H9 (cell line): ENCODE results near the gene TAS2R1. TPM values are rescaled to one million over a fixed set of nuclear protein-coding genes. Genes with fewer than 3 reads are reported as not detected.

ENCODE experiments used
- DNase-seq: peaks from one replicate; pipeline ENCODE4 v3.0.0-alpha.2; 2017
- H2AFZ ChIP-seq: one replicate; pipeline ENCODE4 v1.6.1; 2013; ENCODE audit warnings: mild to moderate bottlenecking, low read length, control low read depth, moderate library complexity
- H2AK5ac ChIP-seq: 2 replicates; pipeline ENCODE4 v1.6.1; 2013; ENCODE audit warnings: low read length, control low read depth, mixed read lengths; ENCODE audit not compliant: insufficient read length
- H2BK120ac ChIP-seq: one replicate; pipeline ENCODE4 v1.6.1; 2013; ENCODE audit warnings: low read depth, mild to moderate bottlenecking, low read length, control low read depth, inconsistent platforms; ENCODE audit not compliant: poor library complexity, severe bottlenecking
- H2BK12ac ChIP-seq: 2 replicates; pipeline ENCODE4 v1.6.1; 2013; ENCODE audit warnings: low read length, control low read depth, mixed read lengths, low read depth; ENCODE audit not compliant: insufficient read length
- H2BK15ac ChIP-seq: 2 replicates; pipeline ENCODE4 v1.6.1; 2013; ENCODE audit warnings: low read depth, low read length, control low read depth
- H2BK20ac ChIP-seq: one replicate; pipeline ENCODE4 v1.6.1; 2013; ENCODE audit warnings: low read depth, mild to moderate bottlenecking, low read length, control low read depth, inconsistent platforms; ENCODE audit not compliant: poor library complexity, severe bottlenecking
- H2BK5ac ChIP-seq: 2 replicates; pipeline ENCODE4 v1.6.1; 2013; ENCODE audit warnings: low read length, control low read depth, mixed read lengths; ENCODE audit not compliant: insufficient read length
- H3K14ac ChIP-seq: 2 replicates; pipeline ENCODE4 v1.6.1; 2013; ENCODE audit warnings: low read length, control low read depth; ENCODE audit not compliant: insufficient read depth
- H3K18ac ChIP-seq: 2 replicates; pipeline ENCODE4 v1.6.1; 2013; ENCODE audit warnings: low read depth, mild to moderate bottlenecking, mixed read lengths, low read length, control low read depth; ENCODE audit not compliant: insufficient read length
- H3K23ac ChIP-seq: 2 replicates; pipeline ENCODE4 v1.6.1; 2013; ENCODE audit warnings: low read length, control low read depth, mixed read lengths, low read depth; ENCODE audit not compliant: insufficient read length
- H3K23me2 ChIP-seq: 2 replicates; pipeline ENCODE4 v1.6.1; 2013; ENCODE audit warnings: low read depth, mild to moderate bottlenecking, mixed read lengths, low read length, control low read depth; ENCODE audit not compliant: insufficient read length, poor library complexity, severe bottlenecking
- H3K27ac ChIP-seq: 2 replicates; pipeline ENCODE4 v1.5.1; 2013; ENCODE audit warnings: low read length, control low read depth, mixed read lengths, low read depth; ENCODE audit not compliant: insufficient read length
- H3K27me3 ChIP-seq: 2 replicates; pipeline ENCODE4 v1.6.1; 2013; ENCODE audit warnings: low read length, control low read depth, inconsistent platforms; ENCODE audit not compliant: insufficient read depth
- H3K4ac ChIP-seq: 2 replicates; pipeline ENCODE4 v1.6.1; 2013; ENCODE audit warnings: low read depth, mild to moderate bottlenecking, control low read depth, inconsistent platforms, low read length, moderate library complexity
- H3K4me1 ChIP-seq: 2 replicates; pipeline ENCODE4 v1.6.1; 2013; ENCODE audit warnings: low read length, control low read depth, inconsistent platforms; ENCODE audit not compliant: insufficient read depth
- H3K4me2 ChIP-seq: 2 replicates; pipeline ENCODE4 v1.6.1; 2013; ENCODE audit warnings: low read length, control low read depth, mixed read lengths; ENCODE audit not compliant: insufficient read length, insufficient read depth
- H3K56ac ChIP-seq: 2 replicates; pipeline ENCODE4 v1.6.1; 2013; ENCODE audit warnings: low read depth, mild to moderate bottlenecking, mixed read lengths, low read length, control low read depth; ENCODE audit not compliant: insufficient read length
- H3K79me1 ChIP-seq: 2 replicates; pipeline ENCODE4 v1.6.1; 2013; ENCODE audit warnings: low read depth, mild to moderate bottlenecking, moderate library complexity, low read length, control low read depth, inconsistent platforms; ENCODE audit not compliant: insufficient read depth, poor library complexity, severe bottlenecking
- H3K79me2 ChIP-seq: 2 replicates; pipeline ENCODE4 v1.6.1; 2013; ENCODE audit warnings: low read length, control low read depth, inconsistent platforms; ENCODE audit not compliant: insufficient read depth
- H3K9ac ChIP-seq: 2 replicates; pipeline ENCODE4 v1.6.1; 2013; ENCODE audit warnings: low read length, control low read depth, mixed read lengths; ENCODE audit not compliant: insufficient read length; ENCODE audit errors: extremely low read depth
- H3K9me3 ChIP-seq: one replicate; pipeline ENCODE4 v1.6.1; 2013; ENCODE audit warnings: low read depth, low read length, inconsistent platforms; ENCODE audit not compliant: control insufficient read depth
- H3T11ph ChIP-seq: one replicate; pipeline ENCODE4 v1.6.1; 2013; ENCODE audit warnings: mild to moderate bottlenecking, low read length, control low read depth, inconsistent platforms
- H4K20me1 ChIP-seq: one replicate; pipeline ENCODE4 v1.6.1; 2013; ENCODE audit not compliant: control insufficient read depth, insufficient read length, insufficient read depth
- H4K5ac ChIP-seq: 2 replicates; pipeline ENCODE4 v1.6.1; 2013; ENCODE audit warnings: low read depth, mild to moderate bottlenecking, mixed read lengths, low read length, control low read depth; ENCODE audit not compliant: insufficient read length
- H4K8ac ChIP-seq: replicated peaks from 2 replicates; pipeline ENCODE4 v1.6.1; 2013; ENCODE audit warnings: low read length, control low read depth, mixed read lengths, low read depth; ENCODE audit not compliant: insufficient read length
- H4K91ac ChIP-seq: 2 replicates; pipeline ENCODE4 v1.6.1; 2013; ENCODE audit warnings: low read depth, mild to moderate bottlenecking, moderate library complexity, mixed read lengths, low read length, control low read depth; ENCODE audit not compliant: insufficient read length
- H3K27ac Mint-ChIP-seq, 3 experiments: 2 replicates in 2 of 3; 3 replicates in 1 of 3; pipeline ENCODE4 v1.8.0; 2020 to 2021; ENCODE audit warnings: mixed read lengths in 3 of 3, mild to moderate bottlenecking in 1 of 3, moderate library complexity in 1 of 3
- H3K27me3 Mint-ChIP-seq: 2 replicates; pipeline ENCODE4 v1.8.0; 2021; ENCODE audit warnings: low read depth, mild to moderate bottlenecking, moderate library complexity, mixed read lengths
- H3K36me3 Mint-ChIP-seq, 3 experiments: 2 replicates in 2 of 3; 3 replicates in 1 of 3; pipeline ENCODE4 v1.8.0; 2020 to 2021; ENCODE audit warnings: low read depth in 3 of 3, mixed read lengths in 3 of 3; ENCODE audit not compliant: insufficient read depth in 1 of 3
- H3K4me1 Mint-ChIP-seq, 2 experiments: 2 replicates each; pipeline ENCODE4 v1.8.0; 2020; ENCODE audit warnings: mixed read lengths in 2 of 2
- H3K4me3 Mint-ChIP-seq, 2 experiments: 2 replicates in 1 of 2; 3 replicates in 1 of 2; pipeline ENCODE4 v1.8.0; 2020 to 2021; ENCODE audit warnings: mild to moderate bottlenecking in 2 of 2, mixed read lengths in 2 of 2, moderate library complexity in 1 of 2
- H3K9me3 Mint-ChIP-seq, 2 experiments: 2 replicates in 1 of 2; 3 replicates in 1 of 2; pipeline ENCODE4 v1.8.0; 2020; ENCODE audit warnings: mild to moderate bottlenecking in 2 of 2, mixed read lengths in 2 of 2, moderate library complexity in 1 of 2
- CTCF ChIP-seq: fragments of 200-600 bp; sonication (generic); conservative IDR thresholded peaks from 3 replicates; pipeline ENCODE4 v1.8.0; 2021; ENCODE audit warnings: antibody characterized with exemption, mild to moderate bottlenecking
- WGBS: extraction: QIAGEN DNeasy Blood & Tissue Kit; methylation state at CpG from one replicate; pipeline ENCODE4 v1.1.7; 2013; ENCODE audit warnings: missing lambda C conversion rate, low lambda C conversion rate, mixed read lengths; ENCODE audit not compliant: insufficient read length; ENCODE audit errors: extremely low coverage; 5-methylcytosine and 5-hydroxymethylcytosine counted together
- total RNA-seq: library from RNA; stranded (reverse); gene quantifications from 2 replicates; pipeline ENCODE4 v1.2.1, GENCODE V29; 2021

Gene TAS2R1
- total RNA-seq, 1 experiment from 2014 or later: not detected

DNA sequence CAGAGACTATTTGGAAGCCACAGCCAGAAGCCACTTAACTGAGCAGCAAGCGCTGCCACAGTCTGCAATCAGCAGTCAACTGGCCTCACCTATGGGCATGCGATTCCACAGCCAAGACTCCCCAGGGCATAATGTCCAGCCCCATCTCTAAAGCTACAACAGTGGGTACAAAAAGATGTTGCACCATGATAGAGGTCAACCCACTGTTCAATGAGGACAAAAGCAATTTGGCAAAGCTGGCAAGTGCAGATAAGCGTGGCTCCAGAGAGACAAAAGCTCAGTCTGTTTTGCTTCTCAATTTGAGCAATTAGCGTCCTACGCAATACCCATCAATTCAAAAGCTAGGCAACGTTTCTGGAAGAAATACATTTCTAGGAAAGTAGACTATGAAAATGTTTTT is 3.2 kb downstream of the TAS2R1 start:
- no peak overlapping the region for H2AFZ ChIP-seq
- no peak overlapping the region for H3K27ac ChIP-seq
- Mint-ChIP-seq H3K4me1 (peaks cover 8% of the 10 kb centered on the region in 2 experiments), H3K36me3 (no peaks in the 10 kb centered on the region), H3K4me3 (no peak overlapping the region), H3K27ac (no peak overlapping the region), H3K9me3 (no peaks in the 10 kb centered on the region), H3K27me3 (no peaks in the 10 kb centered on the region)
- no peak overlapping the region for H3K56ac ChIP-seq
- H2BK120ac ChIP-seq: no peak overlapping the region
- H3K14ac ChIP-seq: no peak overlapping the region
- H2BK5ac ChIP-seq: no peak overlapping the region
- no peak overlapping the region for H3T11ph ChIP-seq
- H3K79me1 ChIP-seq: no peaks in the 10 kb centered on the region
- no peak overlapping the region for H3K23ac ChIP-seq
- peaks cover 3% of the 10 kb centered on the region; the same call in 1 of the 2 replicates for H3K4me1 ChIP-seq
- no peak overlapping the region for H3K9ac ChIP-seq
- DNase-seq: no peak
- no peaks in the 10 kb centered on the region for H3K9me3 ChIP-seq
- WGBS: no CpG with 5 or more reads among the region's 6 CpGs
- H4K8ac ChIP-seq: no peak overlapping the region
- H3K4ac ChIP-seq: no peak overlapping the region
- no peak overlapping the region for H2BK20ac ChIP-seq
- no peak overlapping the region for H2AK5ac ChIP-seq
- no peak for TF ChIP-seq CTCF
- H3K23me2 ChIP-seq: no peaks in the 10 kb centered on the region
- no peak overlapping the region for H3K18ac ChIP-seq
- no peaks in the 10 kb centered on the region for H3K27me3 ChIP-seq
- H3K79me2 ChIP-seq: no peaks in the 10 kb centered on the region
- H2BK15ac ChIP-seq: no peak overlapping the region; the same call in 1 of the 2 replicates
- H2BK12ac ChIP-seq: no peak overlapping the region
- no peak overlapping the region for H4K91ac ChIP-seq
- H4K5ac ChIP-seq: no peak overlapping the region
- no peak overlapping the region for H3K4me2 ChIP-seq
- H4K20me1 ChIP-seq: no peaks in the 10 kb centered on the region
